Activated CD4-positive, alpha-beta memory T cell treated with anti-CD3 and anti-CD28 coated beads for 36 hours (primary cell): ENCODE measurements around the gene C1QBP. TPM values are rescaled to one million over a fixed set of nuclear protein-coding genes. Genes with fewer than 3 reads are reported as not detected.
A peak's percentile ranks its signal among the peaks of the same experiment; 100 is the strongest.

Source experiments
- CTCF ChIA-PET: fragments of 350-600 bp; sonication (Branson Sonifier 250); formaldehyde crosslinking; loops from one replicate; lab custom pipeline; 2021; ENCODE audit warnings: antibody characterized with exemption, inconsistent platforms; lab: Charles Lee
- POLR2A ChIA-PET: fragments of 350-600 bp; sonication (Branson Sonifier 250); formaldehyde crosslinking; loops from one replicate; lab custom pipeline; 2021; ENCODE audit warnings: antibody characterized with exemption; lab: Charles Lee
- DNase-seq: peaks from one replicate; pipeline ENCODE4 v3.0.0-alpha.2; 2020
- H3K27ac Mint-ChIP-seq: one replicate; pipeline ENCODE4 v1.8.0; 2021; ENCODE audit warnings: mixed read lengths
- H3K27me3 Mint-ChIP-seq: one replicate; pipeline ENCODE4 v1.8.0; 2021; ENCODE audit warnings: mixed read lengths
- H3K36me3 Mint-ChIP-seq: one replicate; pipeline ENCODE4 v1.8.0; 2021; ENCODE audit warnings: mixed read lengths
- H3K4me1 Mint-ChIP-seq: one replicate; pipeline ENCODE4 v1.8.0; 2021; ENCODE audit warnings: low read depth, mixed read lengths
- H3K4me3 Mint-ChIP-seq: one replicate; pipeline ENCODE4 v1.8.0; 2021; ENCODE audit warnings: mild to moderate bottlenecking, mixed read lengths
- H3K9me3 Mint-ChIP-seq: one replicate; pipeline ENCODE4 v1.8.0; 2021; ENCODE audit warnings: mixed read lengths
- intact Hi-C: fragments of 100-400 bp; cut with micrococcal nuclease; formaldehyde crosslinking; loops from one replicate; pipeline ENCODE4 v1.15.1; 2023
- total RNA-seq, 2 experiments: library from RNA; stranded (reverse); gene quantifications; one replicate each; pipeline ENCODE4 v1.2.3, GENCODE V29; 2021

The C1QBP gene
- total RNA-seq, 2 experiments from 2014 or later, result 342 TPM

DNA sequence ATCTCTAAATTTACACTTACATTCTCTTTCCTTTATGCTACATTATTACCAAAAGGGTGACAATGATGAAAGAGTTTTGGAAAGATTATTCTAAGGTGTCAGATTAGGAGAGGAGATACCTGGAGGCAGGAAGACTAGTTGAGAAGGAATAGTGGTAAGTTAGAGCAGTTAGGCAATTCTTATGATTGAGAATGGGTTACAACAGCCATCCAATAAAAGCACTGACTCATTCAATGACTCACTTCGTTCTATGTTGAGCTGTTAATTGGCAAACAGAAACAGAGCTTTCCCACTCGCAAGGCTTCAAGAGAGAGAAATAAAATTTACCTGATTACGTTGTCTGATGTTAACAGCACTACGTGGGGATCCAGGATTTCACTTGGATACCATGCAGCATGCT lies 25.3 kb downstream of the C1QBP start:
- ChIA-PET POLR2A (no interaction called here), CTCF (interaction anchor here (0.7 to 3.5 kb wide), 2 partner anchors 14 to 26 kb away, joined by 3 to 13 read pairs; partner anchors contain the start of gene C1QBP)
- H3K9me3 Mint-ChIP-seq, result no peaks in the 10 kb centered on the region
- no peak overlapping the region for H3K4me3 Mint-ChIP-seq
- DNase-seq, result no peak
- intact Hi-C loops, result no loop called here
- H3K36me3 Mint-ChIP-seq, result peaks cover 46% of the 10 kb centered on the region
- peak overlapping the region; percentile 77 for H3K27ac Mint-ChIP-seq
- H3K4me1 Mint-ChIP-seq, result peaks cover 63% of the 10 kb centered on the region
- H3K27me3 Mint-ChIP-seq, result no peaks in the 10 kb centered on the region

DNA sequence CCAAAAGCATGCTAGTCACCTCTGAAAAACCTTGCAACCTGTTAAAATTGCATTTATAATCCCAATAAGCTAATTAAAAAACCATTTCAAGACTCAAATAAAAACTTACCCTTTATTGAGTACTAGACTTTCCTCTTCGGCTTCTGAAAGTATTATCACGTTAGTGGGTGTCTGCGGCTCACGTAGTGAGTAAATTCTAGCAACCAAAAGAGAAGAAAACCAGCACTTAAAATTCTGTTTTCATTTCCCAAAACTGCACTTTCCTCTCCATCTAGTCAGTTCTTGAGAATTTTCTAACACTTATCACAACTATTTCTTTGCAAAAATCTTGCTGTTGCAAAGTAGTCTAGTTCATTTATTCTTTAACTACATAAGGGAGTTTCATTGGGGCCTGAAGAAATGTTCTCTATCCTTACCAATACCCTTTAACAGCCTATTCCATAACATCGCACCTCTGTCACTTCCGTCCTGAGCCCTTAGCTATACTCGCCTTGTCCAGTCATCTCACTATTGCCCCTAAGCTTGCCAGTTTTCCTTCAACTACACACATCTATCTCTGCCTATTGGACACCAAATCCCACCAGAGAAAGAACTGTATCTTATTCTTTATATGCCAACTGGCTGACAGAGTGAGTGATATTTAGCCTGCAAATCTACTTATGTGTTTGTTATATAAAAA lies 28.2 kb downstream of the C1QBP start:
- ChIA-PET CTCF (interaction anchor here (2.5 kb wide), 1 partner anchor 28 kb away, joined by 8 read pairs; the partner anchor contains the start of gene C1QBP), POLR2A (interaction anchor here (1.0 to 1.4 kb wide), 2 partner anchors 8 to 22 kb away, joined by 3 to 7 read pairs; partner anchors contain the start of gene NUP88)
- H3K27me3 Mint-ChIP-seq, result no peaks in the 10 kb centered on the region
- H3K36me3 Mint-ChIP-seq, result peaks cover 37% of the 10 kb centered on the region
- peak overlapping the region; percentile 11 for H3K4me3 Mint-ChIP-seq
- no peaks in the 10 kb centered on the region for H3K9me3 Mint-ChIP-seq
- H3K4me1 Mint-ChIP-seq, result peaks cover 44% of the 10 kb centered on the region
- H3K27ac Mint-ChIP-seq, result peak overlapping the region; percentile 75
- peak; percentile 28 for DNase-seq
- intact Hi-C loops, result no loop called here

DNA sequence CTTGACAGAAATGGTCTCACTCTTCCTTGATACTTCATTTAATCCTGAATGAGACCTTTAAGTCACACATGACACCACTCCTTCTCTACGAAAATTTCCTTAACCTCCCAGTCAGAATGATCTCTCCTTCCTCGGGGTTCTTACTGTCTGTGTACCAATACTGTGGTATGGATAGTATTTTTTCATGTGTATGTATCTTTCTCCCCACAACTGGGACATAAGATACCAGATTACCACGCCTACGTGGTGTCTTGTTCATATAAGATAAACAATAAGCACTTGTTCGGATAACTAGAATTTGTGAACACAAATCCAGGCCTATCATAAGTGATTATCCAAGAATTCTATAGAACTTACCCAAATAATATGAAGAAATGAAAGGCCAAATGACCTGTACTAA lies 30.8 kb downstream of the C1QBP start:
- H3K27ac Mint-ChIP-seq, result no peak overlapping the region
- intact Hi-C loops, result no loop called here
- POLR2A ChIA-PET, result interaction anchor here (1.7 kb wide), 1 partner anchor 11 kb away, joined by 9 read pairs; the partner anchor contains the start of gene NUP88

DNA sequence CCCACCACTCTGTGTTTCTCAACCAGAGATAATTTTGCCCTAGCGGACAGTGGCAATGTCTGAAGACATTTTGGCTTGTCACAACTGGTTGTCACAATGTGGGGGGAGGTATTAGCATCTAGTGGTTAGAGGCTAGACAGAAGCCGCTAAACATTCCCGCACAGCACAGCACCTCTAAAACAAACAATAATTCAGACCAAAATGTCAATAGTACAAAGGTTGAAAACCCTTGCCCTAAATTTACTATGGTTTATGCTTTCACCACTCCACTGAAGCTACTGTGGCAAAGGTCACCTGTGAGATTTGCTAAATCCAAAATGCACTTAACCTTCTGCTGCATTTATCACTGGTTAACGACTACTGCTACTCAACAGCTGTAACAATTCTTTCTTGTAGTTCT lies 33.6 kb downstream of the C1QBP start:
- no peaks in the 10 kb centered on the region for H3K9me3 Mint-ChIP-seq
- intact Hi-C loops, result no loop called here
- ChIA-PET POLR2A (no interaction called here), CTCF (interaction anchor here (0.6 to 3.7 kb wide), 2 partner anchors 34 to 594 kb away, joined by 3 to 14 read pairs; partner anchors contain the start of gene C1QBP)
- H3K27ac Mint-ChIP-seq, result no peak overlapping the region
- H3K4me3 Mint-ChIP-seq, result no peak overlapping the region
- DNase-seq, result no peak
- peaks cover 28% of the 10 kb centered on the region for H3K36me3 Mint-ChIP-seq
- H3K27me3 Mint-ChIP-seq, result no peaks in the 10 kb centered on the region
- peaks cover 18% of the 10 kb centered on the region for H3K4me1 Mint-ChIP-seq

More for the DNA sequence above, 30.8 kb downstream of the C1QBP start:
- CTCF ChIA-PET, result interaction anchor here (1.0 kb wide), 1 partner anchor 158 kb away, joined by 3 read pairs; no protein-coding TSS in a partner anchor
- Mint-ChIP-seq H3K27me3 (no peaks in the 10 kb centered on the region), H3K4me3 (no peak overlapping the region), H3K4me1 (peaks cover 36% of the 10 kb centered on the region), H3K9me3 (no peaks in the 10 kb centered on the region), H3K36me3 (peaks cover 47% of the 10 kb centered on the region)
- DNase-seq, result no peak

DNA sequence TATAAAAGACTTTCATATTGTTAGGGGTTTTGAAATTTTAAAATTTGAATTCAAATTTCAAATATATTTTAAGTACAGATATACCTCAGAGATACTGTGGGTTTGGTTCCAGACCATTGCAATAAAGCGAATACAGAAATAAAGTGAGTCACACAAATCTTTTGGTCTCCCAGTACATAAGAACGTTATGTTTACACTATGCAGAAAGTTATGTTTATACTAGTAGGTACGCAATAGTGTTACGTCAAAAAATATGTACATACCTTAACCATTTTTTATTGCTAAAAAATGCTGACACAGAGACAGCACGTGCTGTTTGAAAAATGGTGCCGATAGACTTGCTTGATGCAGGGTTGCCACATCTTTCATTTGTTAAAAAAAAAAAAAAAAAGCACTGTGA lies 39.2 kb downstream of the C1QBP start:
- ChIA-PET POLR2A (no interaction called here), CTCF (no interaction called here)
- peaks cover 9% of the 10 kb centered on the region for H3K4me1 Mint-ChIP-seq
- no peaks in the 10 kb centered on the region for H3K9me3 Mint-ChIP-seq
- H3K4me3 Mint-ChIP-seq, result no peak overlapping the region
- no peaks in the 10 kb centered on the region for H3K27me3 Mint-ChIP-seq
- peaks cover 39% of the 10 kb centered on the region for H3K36me3 Mint-ChIP-seq
- intact Hi-C loops, result no loop called here
- H3K27ac Mint-ChIP-seq, result no peak overlapping the region
- no peak for DNase-seq

DNA sequence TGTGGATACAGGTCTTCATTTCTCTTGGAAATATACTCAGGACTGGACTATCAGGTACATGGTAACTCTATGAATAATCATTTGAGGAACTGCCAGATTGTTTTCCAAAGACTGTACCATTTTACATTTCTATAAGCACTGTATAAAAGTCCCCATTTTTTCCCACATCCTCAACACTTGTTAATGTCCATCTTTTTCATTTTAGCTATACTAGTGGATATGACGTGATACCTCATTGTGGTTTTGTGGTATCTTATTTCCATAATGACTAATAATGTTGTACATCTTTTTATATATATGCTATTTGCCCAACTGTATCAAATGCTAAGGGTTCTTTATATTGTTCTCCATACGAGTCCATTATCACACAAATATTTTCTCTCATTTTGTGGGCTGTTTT lies 42.3 kb downstream of the C1QBP start:
- no peak overlapping the region for H3K27ac Mint-ChIP-seq
- intact Hi-C loops, result no loop called here
- peaks cover 9% of the 10 kb centered on the region for H3K4me1 Mint-ChIP-seq
- no peak for DNase-seq
- CTCF ChIA-PET, result interaction anchor here (1.3 to 1.4 kb wide), 2 partner anchors 10 to 42 kb away, joined by 3 to 4 read pairs; partner anchors contain the start of gene C1QBP
- POLR2A ChIA-PET, result no interaction called here
- no peaks in the 10 kb centered on the region for H3K9me3 Mint-ChIP-seq
- H3K27me3 Mint-ChIP-seq, result no peaks in the 10 kb centered on the region
- H3K36me3 Mint-ChIP-seq, result peaks cover 49% of the 10 kb centered on the region
- no peak overlapping the region for H3K4me3 Mint-ChIP-seq

DNA sequence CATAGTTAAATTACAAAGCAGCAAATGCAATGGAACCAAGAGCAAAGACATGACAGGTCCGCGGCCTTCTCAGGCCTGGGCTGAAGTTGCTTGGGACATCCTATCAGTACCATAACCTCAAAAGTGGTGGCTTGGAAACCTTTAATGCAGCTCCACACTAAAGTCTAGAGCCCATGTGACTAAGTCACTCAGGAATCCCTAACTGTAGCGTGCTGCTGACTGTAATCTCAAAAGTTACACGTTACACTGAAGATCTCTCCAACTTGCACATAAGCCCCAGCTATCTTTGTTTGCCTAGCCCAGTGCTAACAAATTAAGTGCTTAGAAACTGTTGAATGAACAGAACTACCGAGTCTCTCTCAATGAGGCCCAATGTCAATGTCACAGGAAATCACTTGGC lies 47.3 kb downstream of the C1QBP start:
- intact Hi-C loops, result no loop called here

More for the DNA sequence above, 47.3 kb downstream of the C1QBP start:
- H3K9me3 Mint-ChIP-seq, result no peaks in the 10 kb centered on the region
- peaks cover 55% of the 10 kb centered on the region for H3K36me3 Mint-ChIP-seq
- ChIA-PET CTCF (no interaction called here), POLR2A (interaction anchor here (0.5 to 0.6 kb wide), 2 partner anchors 70 to 94 kb away, joined by 3 read pairs; partner anchors contain the start of genes DERL2 and MIS12)
- DNase-seq, result no peak
- H3K27ac Mint-ChIP-seq, result no peak overlapping the region
- no peaks in the 10 kb centered on the region for H3K27me3 Mint-ChIP-seq
- peaks cover 4% of the 10 kb centered on the region for H3K4me1 Mint-ChIP-seq
- no peak overlapping the region for H3K4me3 Mint-ChIP-seq

Other genes starting within 250 kb of the C1QBP start
- 1 to 10 TPM; 5.3 to 6.2 TPM for gene ZNF594, start 247.3 kb downstream of the C1QBP start, total RNA-seq
- not detected for gene SCIMP, start 204.3 kb downstream of the C1QBP start, total RNA-seq
- 10 to 100 TPM; 60.7 to 60.8 TPM for gene RABEP1, start 156.9 kb downstream of the C1QBP start, total RNA-seq
- gene NUP88, start 19.5 kb downstream of the C1QBP start, total RNA-seq, result 100 to 1,000 TPM; 110 to 113 TPM
- 10 to 100 TPM; 51.7 to 53.4 TPM for gene RPAIN, start 19.0 kb downstream of the C1QBP start, total RNA-seq
- gene DHX33, start 29.8 kb upstream of the C1QBP start, total RNA-seq, result 10 to 100 TPM; 21.8 to 21.9 TPM
- gene DERL2, start 47.0 kb upstream of the C1QBP start, total RNA-seq, result 10 to 100 TPM; 54.8 to 57.8 TPM
- gene MIS12, start 47.4 kb upstream of the C1QBP start, total RNA-seq, result 10 to 100 TPM; 30.4 to 32.0 TPM
- gene NLRP1, start 145.4 kb upstream of the C1QBP start, total RNA-seq, result 10 to 100 TPM; 39.9 to 45.0 TPM